22Rv1 (cell line): ENCODE measurements around the gene TTC28.

Experiments
- H3K27ac ChIP-seq: fragments of 450-650 bp; 2 replicates; pipeline ENCODE4 v1.5.1; 2017
- ZFX ChIP-seq: fragments of 450-650 bp; IDR thresholded peaks from 2 replicates; pipeline ENCODE4 v1.6.1; 2017; ENCODE audit warnings: antibody characterized with exemption, borderline replicate concordance
- TF ChIP-seq, protein P1 (sequence below): fragments of 450-650 bp; IDR thresholded peaks from 2 replicates; pipeline ENCODE4 v1.5.1; 2017; ENCODE audit warnings: mild to moderate bottlenecking

Gene TTC28

DNA sequence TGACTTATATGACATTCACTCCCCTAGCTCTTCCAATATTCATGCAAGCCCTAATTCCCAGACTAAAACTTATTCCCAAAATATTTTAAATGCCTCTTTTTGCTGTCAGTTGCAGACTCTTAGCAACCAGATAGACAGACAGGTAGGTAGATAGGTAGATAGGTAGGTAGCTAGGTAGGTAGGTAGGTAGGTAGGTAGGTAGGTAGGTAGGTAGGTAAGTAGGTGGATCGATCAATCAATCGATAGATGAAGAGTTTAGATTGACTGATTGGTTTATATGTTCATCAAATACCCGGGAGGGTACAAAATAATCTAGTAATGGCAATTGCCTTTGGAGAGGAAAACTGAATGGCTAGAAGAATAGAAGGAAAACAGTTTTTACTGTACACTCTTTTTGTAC, 86.3 kb downstream of the TTC28 start:
- no peak overlapping the region for H3K27ac ChIP-seq
- TF ChIP-seq, protein P1, sequence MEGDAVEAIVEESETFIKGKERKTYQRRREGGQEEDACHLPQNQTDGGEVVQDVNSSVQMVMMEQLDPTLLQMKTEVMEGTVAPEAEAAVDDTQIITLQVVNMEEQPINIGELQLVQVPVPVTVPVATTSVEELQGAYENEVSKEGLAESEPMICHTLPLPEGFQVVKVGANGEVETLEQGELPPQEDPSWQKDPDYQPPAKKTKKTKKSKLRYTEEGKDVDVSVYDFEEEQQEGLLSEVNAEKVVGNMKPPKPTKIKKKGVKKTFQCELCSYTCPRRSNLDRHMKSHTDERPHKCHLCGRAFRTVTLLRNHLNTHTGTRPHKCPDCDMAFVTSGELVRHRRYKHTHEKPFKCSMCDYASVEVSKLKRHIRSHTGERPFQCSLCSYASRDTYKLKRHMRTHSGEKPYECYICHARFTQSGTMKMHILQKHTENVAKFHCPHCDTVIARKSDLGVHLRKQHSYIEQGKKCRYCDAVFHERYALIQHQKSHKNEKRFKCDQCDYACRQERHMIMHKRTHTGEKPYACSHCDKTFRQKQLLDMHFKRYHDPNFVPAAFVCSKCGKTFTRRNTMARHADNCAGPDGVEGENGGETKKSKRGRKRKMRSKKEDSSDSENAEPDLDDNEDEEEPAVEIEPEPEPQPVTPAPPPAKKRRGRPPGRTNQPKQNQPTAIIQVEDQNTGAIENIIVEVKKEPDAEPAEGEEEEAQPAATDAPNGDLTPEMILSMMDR, result no peak
- no peak for TF ChIP-seq ZFX

- TF ChIP-seq ZFX, result no peak
- TF ChIP-seq, protein P1, result no peak
These were observed 90.4 kb downstream of the TTC28 start for GRCh38 chr22:28589102-28589750.

DNA sequence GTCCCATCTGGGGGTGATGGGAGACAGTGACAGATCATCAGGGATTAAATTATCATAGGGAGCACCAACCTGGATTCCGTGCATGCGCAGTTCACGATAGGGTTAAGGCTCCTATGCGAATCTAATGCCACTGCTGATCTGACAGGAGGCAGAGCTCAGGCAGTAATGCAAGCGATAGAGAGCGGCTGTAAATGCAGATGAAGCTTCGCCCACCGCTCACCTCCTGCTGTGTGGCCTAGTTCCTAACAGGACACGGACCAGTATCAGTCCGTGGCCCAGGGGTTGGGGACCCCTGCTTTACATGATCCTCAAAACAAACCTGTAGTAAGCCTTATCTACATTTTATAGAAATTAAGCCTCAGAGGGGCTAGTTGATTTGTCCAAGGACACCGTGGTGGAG, 94.3 kb downstream of the TTC28 start:
- TF ChIP-seq, protein P1, result no peak
- TF ChIP-seq ZFX, result no peak
- H3K27ac ChIP-seq, result no peak overlapping the region

More at GRCh38 chr22:28589102-28589750, 90.4 kb downstream of the TTC28 start:
- H3K27ac ChIP-seq, result no peak overlapping the region

- no peak for TF ChIP-seq ZFX
- TF ChIP-seq, protein P1, result no peak
- H3K27ac ChIP-seq, result no peak overlapping the region
These were observed 96.8 kb downstream of the TTC28 start for GRCh38 chr22:28582806-28583205.

- no peak overlapping the region for H3K27ac ChIP-seq
- TF ChIP-seq ZFX, result no peak
- TF ChIP-seq, protein P1, result no peak
These were observed 98.6 kb downstream of the TTC28 start for GRCh38 chr22:28581016-28581415.

- no peak overlapping the region for H3K27ac ChIP-seq
- TF ChIP-seq, protein P1, result no peak
- no peak for TF ChIP-seq ZFX
These were observed 103.5 kb downstream of the TTC28 start for GRCh38 chr22:28576162-28576561.

GRCh38 chr22:28574159-28574788, 105.4 kb downstream of the TTC28 start:
- TF ChIP-seq, protein P1, result no peak
- no peak for TF ChIP-seq ZFX
- no peak overlapping the region for H3K27ac ChIP-seq
